GM18868 (cell line): ENCODE results near the gene RMND1.

Source experiments
- ATAC-seq: cut with Tn5 transposase; IDR thresholded peaks from one replicate; pipeline ENCODE4 v1.9.1; 2021; ENCODE audit warnings: mild to moderate bottlenecking, moderate library complexity; ENCODE audit not compliant: unreplicated experiment

RMND1 gene

GRCh38 chr6:151425561-151425960, 26.4 kb downstream of the RMND1 start:
- ATAC-seq: no peak

GRCh38 chr6:151422981-151423380, 28.9 kb downstream of the RMND1 start:
- ATAC-seq: no peak

- ATAC-seq: no peak
Observed at GRCh38 chr6:151417477-151417876, 34.4 kb downstream of the RMND1 start.

- ATAC-seq: no peak
Observed at GRCh38 chr6:151414641-151415260, 37.2 kb downstream of the RMND1 start.

- no peak for ATAC-seq
Observed at GRCh38 chr6:151413372-151414145, 38.4 kb downstream of the RMND1 start.

GRCh38 chr6:151412909-151413308, 39.0 kb downstream of the RMND1 start:
- ATAC-seq: no peak

GRCh38 chr6:151409679-151410078, 42.2 kb downstream of the RMND1 start:
- ATAC-seq: no peak

GRCh38 chr6:151409260-151409659, 42.7 kb downstream of the RMND1 start:
- peak; percentile 66 for ATAC-seq

- peak; percentile 4 for ATAC-seq
Observed at GRCh38 chr6:151408858-151409257, 43.1 kb downstream of the RMND1 start.

- ATAC-seq: no peak
Observed at GRCh38 chr6:151403919-151404308, 48.0 kb downstream of the RMND1 start.

- no peak for ATAC-seq
Observed at GRCh38 chr6:151402228-151402627, 49.7 kb downstream of the RMND1 start.

- no peak for ATAC-seq
Observed at GRCh38 chr6:151400473-151400872, 51.5 kb downstream of the RMND1 start.

- ATAC-seq: no peak
Observed at GRCh38 chr6:151399679-151400078, 52.2 kb downstream of the RMND1 start.

- no peak for ATAC-seq
Observed at GRCh38 chr6:151393410-151393809, 58.5 kb downstream of the RMND1 start.

GRCh38 chr6:151392427-151392826, 59.5 kb downstream of the RMND1 start:
- ATAC-seq: no peak

GRCh38 chr6:151391471-151392413, 60.2 kb downstream of the RMND1 start, which contains the start of gene ZBTB2:
TSS of gene ZBTB2 (minus strand) at chr6:151391559. CDS start at chr6:151373637, 17,922 bp downstream.
- ATAC-seq: peak; percentile 15

GRCh38 chr6:151390851-151391470, 61.0 kb downstream of the RMND1 start:
- ATAC-seq: peak; percentile 12

- ATAC-seq: peak; percentile 82
Observed at GRCh38 chr6:151390276-151390850, 61.6 kb downstream of the RMND1 start.

- peak; percentile 69 for ATAC-seq
Observed at GRCh38 chr6:151389618-151390275, 62.2 kb downstream of the RMND1 start.
